SK-N-MC (cell line): Measurements from ENCODE around the gene SHMT1.

ENCODE experiments used
- EZH2 ChIP-seq: fragments of 200-600 bp; sonication (generic); IDR thresholded peaks from one replicate; pipeline ENCODE4 v1.6.1; 2017; ENCODE audit warnings: antibody characterized with exemption
- FOXP2 ChIP-seq: optimal IDR thresholded peaks from 2 replicates; pipeline ENCODE3; 2011; ENCODE audit warnings: mild to moderate bottlenecking, moderate library complexity; ENCODE audit not compliant: insufficient read depth; ENCODE audit errors: extremely low read length, control extremely low read depth

- TF ChIP-seq EZH2 (no peak), FOXP2 (no peak)
These were observed 14.8 kb upstream of the SHMT1 start for GRCh38 chr17:18378205-18378505.
